Stimulated activated CD4-positive, alpha-beta T cell treated with anti-CD3 and anti-CD28 coated beads, Interleukin-4, amount 100 ng/mL, for 4 hours (primary cell): Measurements from ENCODE around the gene SLC8B1.

Experiments used
- DNase-seq, 2 experiments: peaks; one replicate each; pipeline ENCODE4 v3.0.0-alpha.2; 2020

SLC8B1 gene

GRCh38 chr12:113266106-113266895, 68.6 kb downstream of the SLC8B1 start:
- no peak for DNase-seq

- DNase-seq: no peak
Measured at GRCh38 chr12:113263431-113263963, 71.4 kb downstream of the SLC8B1 start.

GRCh38 chr12:113262710-113263109, 72.2 kb downstream of the SLC8B1 start:
- DNase-seq: no peak

- peak in 1 of 2 experiments; percentile 12 for DNase-seq
Measured at GRCh38 chr12:113261847-113262470, 73.0 kb downstream of the SLC8B1 start.

- no peak for DNase-seq
Measured at GRCh38 chr12:113260636-113261300, 74.1 kb downstream of the SLC8B1 start.

GRCh38 chr12:113260127-113260526, 74.8 kb downstream of the SLC8B1 start:
- no peak for DNase-seq

- DNase-seq: no peak
Measured at GRCh38 chr12:113257564-113257963, 77.3 kb downstream of the SLC8B1 start.

GRCh38 chr12:113254298-113254697, 80.6 kb downstream of the SLC8B1 start:
- DNase-seq: no peak

- DNase-seq: no peak
Measured at GRCh38 chr12:113253532-113254285, 81.2 kb downstream of the SLC8B1 start.

- DNase-seq: no peak
Measured at GRCh38 chr12:113252494-113252893, 82.4 kb downstream of the SLC8B1 start.

GRCh38 chr12:113251404-113252070, 83.4 kb downstream of the SLC8B1 start:
- no peak for DNase-seq

GRCh38 chr12:113250045-113250444, 84.9 kb downstream of the SLC8B1 start:
- no peak for DNase-seq

- no peak for DNase-seq
Measured at GRCh38 chr12:113249546-113249945, 85.4 kb downstream of the SLC8B1 start.

GRCh38 chr12:113248842-113249435, 86.0 kb downstream of the SLC8B1 start:
- no peak for DNase-seq
